H1 (cell line): ENCODE data around the gene TFB2M. TPM values are rescaled to one million over a fixed set of nuclear protein-coding genes. Genes with fewer than 3 reads are reported as not detected.

Source experiments
- BRCA1 ChIP-seq: IDR thresholded peaks from 2 replicates; pipeline ENCODE4 v1.6.1; 2012; ENCODE audit warnings: low read depth, low read length, improper control_type of control experiment
- CHD2 ChIP-seq: IDR thresholded peaks from 2 replicates; pipeline ENCODE4 v1.6.1; 2012; ENCODE audit warnings: low read length, improper control_type of control experiment
- JUND ChIP-seq: IDR thresholded peaks from 2 replicates; pipeline ENCODE4 v1.6.1; 2011; ENCODE audit warnings: mild to moderate bottlenecking, improper control_type of control experiment, low read length
- POLR2AphosphoS5 ChIP-seq: IDR thresholded peaks from 2 replicates; pipeline ENCODE4 v1.6.1; 2011; ENCODE audit warnings: low read depth, low read length
- RNF2 ChIP-seq: fragments of 200-900, 300-1000 bp; sonication (generic); IDR thresholded peaks from 2 replicates; pipeline ENCODE4 v1.7.1; 2016; ENCODE audit warnings: borderline replicate concordance, low read depth, mild to moderate bottlenecking, antibody characterized with exemption, low read length; ENCODE audit not compliant: poor library complexity, severe bottlenecking; ENCODE audit errors: missing control alignments
- SP1 ChIP-seq: IDR thresholded peaks from 2 replicates; pipeline ENCODE4 v1.6.1; 2011; ENCODE audit warnings: low read depth, low read length
- polyA plus RNA-seq, 7 experiments: library from polyadenylated mRNA; depleted of rRNA in 3 of 7; stranded (reverse) in 5 of 7; unstranded in 2 of 7; fragments of >200 nt in 5 of 7; fragments of 200-250 nt in 2 of 7; gene quantifications; 1 replicate in 5 of 7; 2 replicates in 1 of 7; 4 replicates in 1 of 7; pipeline versions ENCODE4 v1.2.1 to v1.2.3, GENCODE V29; 2011 to 2013; ENCODE audit warnings: missing spikeins in 2 of 7, mixed read lengths in 2 of 7
- total RNA-seq: library from RNA; stranded (reverse); fragmentation: NEBNext Ultra II Directional; extraction: Animal tissue kit (Norgen Biotek cat#: 25700); gene quantifications from 2 replicates; pipeline ENCODE4 v1.2.1, GENCODE V29; 2021

Gene TFB2M
- total and polyA plus RNA-seq, 2 of the 8 experiments (the other 6 are each of a cell fraction or from before 2014, with no cell fraction given): 10.4 to 22.0 TPM

DNA sequence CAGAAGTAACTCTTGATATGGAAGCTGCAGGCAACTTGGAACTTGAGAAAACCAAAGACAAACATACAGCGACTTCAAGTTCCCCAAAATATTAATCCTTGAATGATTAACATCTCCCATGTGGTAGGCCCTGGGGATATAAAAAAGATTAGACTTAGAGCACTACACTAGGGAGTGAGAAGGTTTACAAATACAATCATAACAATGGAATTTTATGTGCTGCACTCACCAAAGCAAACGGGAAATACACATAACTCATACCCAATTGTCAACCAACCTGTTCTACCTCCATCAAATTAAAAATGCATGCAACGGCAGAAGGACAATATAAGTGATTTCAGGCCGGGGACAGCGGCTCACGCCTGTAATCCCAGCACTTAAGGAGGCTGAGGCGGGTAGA, 62.7 kb downstream of the TFB2M start (continued):
- TF ChIP-seq JUND (no peak), POLR2AphosphoS5 (no peak), RNF2 (no peak), BRCA1 (no peak), SP1 (no peak), CHD2 (no peak)
